Suprapubic skin (tissue), 4 donors: ENCODE data around the gene WDR33.

Source experiments
- EP300 ChIP-seq: sonication (generic); formaldehyde crosslinking; IDR thresholded peaks from one replicate; pipeline ENCODE4 v1.6.1; 2017; ENCODE audit warnings: antibody characterized with exemption
- POLR2A ChIP-seq, 2 donors: fragments of 450-650 bp; IDR thresholded peaks; one replicate each; pipeline ENCODE4 v1.6.1; 2017; ENCODE audit warnings: antibody characterized with exemption in 2 of 2, mild to moderate bottlenecking in 2 of 2, moderate library complexity in 2 of 2
- POLR2AphosphoS5 ChIP-seq, 3 donors: sonication (generic); formaldehyde crosslinking; IDR thresholded peaks; one replicate each; pipeline ENCODE4 v1.6.1; 2017; ENCODE audit warnings: antibody characterized with exemption in 3 of 3
- TF ChIP-seq, protein P1 (sequence below), 2 donors: fragments of 200-600 bp in 1 of 2; fragments of 450-650 bp in 1 of 2; sonication (generic) in 1 of 2; IDR thresholded peaks; one replicate each; pipeline ENCODE4 v1.5.1; 2016 to 2019; ENCODE audit warnings: antibody characterized with exemption in 2 of 2, mild to moderate bottlenecking in 1 of 2, moderate library complexity in 1 of 2

- TF ChIP-seq POLR2A (IDR thresholded peaks at IDR 0.05) (no peak), EP300 (no peak), POLR2AphosphoS5 (IDR thresholded peaks at IDR 0.05) (no peak)
- TF ChIP-seq, protein P1, sequence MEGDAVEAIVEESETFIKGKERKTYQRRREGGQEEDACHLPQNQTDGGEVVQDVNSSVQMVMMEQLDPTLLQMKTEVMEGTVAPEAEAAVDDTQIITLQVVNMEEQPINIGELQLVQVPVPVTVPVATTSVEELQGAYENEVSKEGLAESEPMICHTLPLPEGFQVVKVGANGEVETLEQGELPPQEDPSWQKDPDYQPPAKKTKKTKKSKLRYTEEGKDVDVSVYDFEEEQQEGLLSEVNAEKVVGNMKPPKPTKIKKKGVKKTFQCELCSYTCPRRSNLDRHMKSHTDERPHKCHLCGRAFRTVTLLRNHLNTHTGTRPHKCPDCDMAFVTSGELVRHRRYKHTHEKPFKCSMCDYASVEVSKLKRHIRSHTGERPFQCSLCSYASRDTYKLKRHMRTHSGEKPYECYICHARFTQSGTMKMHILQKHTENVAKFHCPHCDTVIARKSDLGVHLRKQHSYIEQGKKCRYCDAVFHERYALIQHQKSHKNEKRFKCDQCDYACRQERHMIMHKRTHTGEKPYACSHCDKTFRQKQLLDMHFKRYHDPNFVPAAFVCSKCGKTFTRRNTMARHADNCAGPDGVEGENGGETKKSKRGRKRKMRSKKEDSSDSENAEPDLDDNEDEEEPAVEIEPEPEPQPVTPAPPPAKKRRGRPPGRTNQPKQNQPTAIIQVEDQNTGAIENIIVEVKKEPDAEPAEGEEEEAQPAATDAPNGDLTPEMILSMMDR (IDR thresholded peaks at IDR 0.05) = no peak
Measured at GRCh38 chr2:127739800-127740199, 71.2 kb downstream of the WDR33 start.
